HEK293T (cell line): ENCODE measurements around the gene OR10X1.

Experiments used
- ARNT ChIP-seq: fragments of 450-650 bp; IDR thresholded peaks from 2 replicates; pipeline ENCODE4 v1.6.1; 2017; ENCODE audit warnings: mild to moderate bottlenecking
- FOXA1 ChIP-seq: fragments of 450-650 bp; IDR thresholded peaks from 2 replicates; pipeline ENCODE4 v1.6.1; 2016; ENCODE audit warnings: mild to moderate bottlenecking
- SUZ12 ChIP-seq: fragments of 450-650 bp; IDR thresholded peaks from 2 replicates; pipeline ENCODE4 v1.6.1; 2016; ENCODE audit warnings: mild to moderate bottlenecking

GRCh38 chr1:158607296-158607695 is 27.6 kb upstream of the OR10X1 start:
- TF ChIP-seq ARNT (no peak), FOXA1 (no peak), SUZ12 (no peak)
